HepG2 (cell line): ENCODE data around the gene GDAP1L1. TPM values are rescaled to one million over a fixed set of nuclear protein-coding genes. Genes with fewer than 3 reads are reported as not detected.
A peak's percentile ranks its signal among the peaks of the same experiment; 100 is the strongest.

Experiments
- AHR ChIP-seq: IDR thresholded peaks from 2 replicates; pipeline ENCODE4 v1.6.1; 2018; ENCODE audit warnings: missing genetic modification reagents, missing compliant biosample characterization
- ATF5 ChIP-seq: sonication (generic); formaldehyde crosslinking; IDR thresholded peaks from 2 replicates; pipeline ENCODE4 v1.4.0; 2020; ENCODE audit warnings: mild to moderate bottlenecking, low read depth, missing genetic modification reagents
- E2F1 ChIP-seq: sonication (generic); formaldehyde crosslinking; IDR thresholded peaks from 2 replicates; pipeline ENCODE4 v1.5.0; 2020; ENCODE audit warnings: missing genetic modification reagents
- FOXK1 ChIP-seq: sonication (generic); formaldehyde crosslinking; IDR thresholded peaks from 2 replicates; pipeline ENCODE4 v1.4.0; 2020; ENCODE audit warnings: low read depth, missing genetic modification reagents, borderline replicate concordance
- HBP1 ChIP-seq: IDR thresholded peaks from 2 replicates; pipeline ENCODE4 v1.6.1; 2016; ENCODE audit warnings: low read depth, control low read depth
- HOXA5 ChIP-seq: sonication (generic); formaldehyde crosslinking; IDR thresholded peaks from 2 replicates; pipeline ENCODE4 v1.4.0; 2020; ENCODE audit warnings: missing genetic modification reagents
- NBN ChIP-seq: fragments of 450-650 bp; conservative IDR thresholded peaks from 2 replicates; pipeline ENCODE4 v1.6.1; 2017
- RXRB ChIP-seq: IDR thresholded peaks from 2 replicates; pipeline ENCODE4 v1.6.1; 2016; ENCODE audit warnings: borderline replicate concordance, missing genetic modification reagents, missing compliant biosample characterization
- SMAD1 ChIP-seq: sonication (generic); formaldehyde crosslinking; IDR thresholded peaks from 2 replicates; pipeline ENCODE4 v1.4.0; 2020; ENCODE audit warnings: missing genetic modification reagents, low read depth, mild to moderate bottlenecking, borderline replicate concordance
- SRSF4 ChIP-seq: fragments of 200-400 bp; formaldehyde crosslinking; IDR thresholded peaks from one replicate; pipeline ENCODE4 v1.6.1; 2018; ENCODE audit warnings: mild to moderate bottlenecking, low read depth, low read length, moderate library complexity; ENCODE audit not compliant: poor library complexity, severe bottlenecking
- STAG1 ChIP-seq: sonication (generic); formaldehyde crosslinking; IDR thresholded peaks from 2 replicates; pipeline ENCODE4 v1.4.0; 2020; ENCODE audit warnings: missing genetic modification reagents
- TCF7 ChIP-seq: sonication (generic); IDR thresholded peaks from 2 replicates; pipeline ENCODE4 v1.6.1; 2016; ENCODE audit warnings: antibody characterized with exemption, low read depth
- TRIM24 ChIP-seq: sonication (generic); formaldehyde crosslinking; IDR thresholded peaks from 2 replicates; pipeline ENCODE4 v1.8.0; 2022; ENCODE audit warnings: mild to moderate bottlenecking, missing genetic modification reagents
- ZBTB14 ChIP-seq: sonication (generic); formaldehyde crosslinking; IDR thresholded peaks from 2 replicates; pipeline ENCODE4 v1.4.0; 2020; ENCODE audit warnings: missing genetic modification reagents
- ZFP36L1 ChIP-seq: sonication (generic); formaldehyde crosslinking; IDR thresholded peaks from 2 replicates; pipeline ENCODE4 v1.8.0; 2022; ENCODE audit warnings: mild to moderate bottlenecking, missing genetic modification reagents, moderate library complexity
- ZFX ChIP-seq: sonication (generic); formaldehyde crosslinking; IDR thresholded peaks from 2 replicates; pipeline ENCODE4 v1.4.0; 2020; ENCODE audit warnings: mild to moderate bottlenecking, low read depth, missing genetic modification reagents, moderate library complexity
- ZNF101 ChIP-seq: sonication (generic); formaldehyde crosslinking; IDR thresholded peaks from 2 replicates; pipeline ENCODE4 v1.4.0; 2020; ENCODE audit warnings: mild to moderate bottlenecking, low read depth, missing genetic modification reagents, borderline replicate concordance
- ZNF124 ChIP-seq: sonication (generic); formaldehyde crosslinking; IDR thresholded peaks from 2 replicates; pipeline ENCODE4 v1.4.0; 2020; ENCODE audit warnings: missing genetic modification reagents
- ZNF367 ChIP-seq: sonication (generic); formaldehyde crosslinking; IDR thresholded peaks from 2 replicates; pipeline ENCODE4 v1.4.0; 2020; ENCODE audit warnings: missing genetic modification reagents, borderline replicate concordance
- ZNF564 ChIP-seq: sonication (generic); formaldehyde crosslinking; IDR thresholded peaks from 2 replicates; pipeline ENCODE4 v1.8.1; 2023; ENCODE audit warnings: mild to moderate bottlenecking, missing genetic modification reagents
- ZNF572 ChIP-seq: sonication (generic); formaldehyde crosslinking; IDR thresholded peaks from 2 replicates; pipeline ENCODE4 v1.5.1; 2020; ENCODE audit warnings: mild to moderate bottlenecking, missing genetic modification reagents
- ZSCAN29 ChIP-seq: sonication (generic); formaldehyde crosslinking; conservative IDR thresholded peaks from 2 replicates; pipeline ENCODE4 v1.4.0; 2020; ENCODE audit warnings: mild to moderate bottlenecking, missing genetic modification reagents
- ZXDC ChIP-seq: sonication (generic); formaldehyde crosslinking; IDR thresholded peaks from 2 replicates; pipeline ENCODE4 v1.5.0; 2020; ENCODE audit warnings: mild to moderate bottlenecking, missing genetic modification reagents
- polyA plus RNA-seq, 8 experiments: library from polyadenylated mRNA; depleted of rRNA in 3 of 8; stranded (reverse) in 7 of 8; unstranded in 1 of 8; fragments of >200 nt; fragmentation: Illumina TruSeq in 4 of 8; extraction: Trizol in 4 of 8; gene quantifications; 2 replicates each; pipeline versions ENCODE4 v1.2.1 to v1.2.3, GENCODE V29; 2011 to 2016; ENCODE audit warnings: low read depth in 4 of 8, missing spikeins in 1 of 8, mixed read lengths in 1 of 8; ENCODE audit not compliant: insufficient read depth in 1 of 8
- total RNA-seq, 5 experiments: library from RNA; depleted of rRNA; stranded (reverse); fragments of >200 nt; fragmentation: Illumina TruSeq; extraction: Trizol; gene quantifications; 2 replicates each; pipeline ENCODE4 v1.2.3, GENCODE V29; 2016; ENCODE audit warnings: low read depth in 1 of 5

The GDAP1L1 gene
- total and polyA plus RNA-seq, 2 of the 13 experiments (the other 11 are each of a cell fraction or from before 2014, with no cell fraction given), result 0.04 TPM; not detected in 1

GRCh38 chr20:44211177-44212039 is 35.7 kb upstream of the GDAP1L1 start (continued):
- TF ChIP-seq ZNF564 (CRISPR knock-in tag), result no peak
- no peak for TF ChIP-seq ZSCAN29 (CRISPR knock-in tag)
- TF ChIP-seq NBN, result no peak
- TF ChIP-seq STAG1 (CRISPR knock-in tag), result no peak
- no peak; the same call in 1 of the 2 replicates for TF ChIP-seq HBP1 (CRISPR knock-in tag)
- TF ChIP-seq TCF7, result no peak
- no peak; the same call in 1 of the 2 replicates for TF ChIP-seq ZNF124 (CRISPR knock-in tag)
- no peak for TF ChIP-seq TRIM24 (CRISPR knock-in tag)
- 0 out of 2 replicates have a peak, but pooled peaks have one; percentile 82 for TF ChIP-seq ZNF572
- TF ChIP-seq RXRB (CRISPR knock-in tag), result no peak
- TF ChIP-seq ATF5 (CRISPR knock-in tag), result no peak
- no peak for TF ChIP-seq ZFX (CRISPR knock-in tag)
- TF ChIP-seq HOXA5 (CRISPR knock-in tag), result no peak
- TF ChIP-seq E2F1 (CRISPR knock-in tag), result no peak
- no peak for TF ChIP-seq ZNF101 (CRISPR knock-in tag)
- no peak for TF ChIP-seq FOXK1 (CRISPR knock-in tag)
- no peak for TF ChIP-seq SMAD1 (CRISPR knock-in tag)
- no peak for TF ChIP-seq ZXDC (CRISPR knock-in tag)
- no peak for TF ChIP-seq ZNF367 (CRISPR knock-in tag)
- TF ChIP-seq AHR, result no peak; the same call in 1 of the 2 replicates
- TF ChIP-seq ZFP36L1, result no peak
- TF ChIP-seq ZBTB14, result no peak
- no peak for TF ChIP-seq SRSF4
